NCI-H446 treated with DMSO at 0.1 percent for 48 hours (cell line): Measurements from ENCODE around the gene CD38.

Experiments used
- DNase-seq: peaks from one replicate; lab custom pipeline; 2025; lab: John Stamatoyannopoulos, UW

The CD38 gene

DNA sequence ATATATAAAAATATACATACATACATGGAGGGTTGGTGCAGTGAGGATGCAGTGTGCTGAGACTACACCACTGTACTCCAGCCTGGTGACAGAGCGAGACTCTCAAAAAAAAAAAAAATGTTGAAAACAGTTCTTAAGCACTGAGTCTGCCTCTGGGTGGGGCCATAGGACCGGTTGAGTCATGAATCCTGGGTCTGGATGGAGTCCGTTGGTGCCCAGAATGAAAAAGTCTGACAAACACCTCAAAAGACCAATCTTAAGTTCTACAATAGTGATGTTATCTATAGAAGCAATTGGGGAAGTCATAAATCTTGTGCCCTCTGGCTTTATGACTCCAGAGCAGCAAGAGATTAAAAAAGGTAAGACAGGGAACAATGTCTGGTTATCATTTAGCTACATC lies 90.0 kb downstream of the CD38 start:
- no peak for DNase-seq

DNA sequence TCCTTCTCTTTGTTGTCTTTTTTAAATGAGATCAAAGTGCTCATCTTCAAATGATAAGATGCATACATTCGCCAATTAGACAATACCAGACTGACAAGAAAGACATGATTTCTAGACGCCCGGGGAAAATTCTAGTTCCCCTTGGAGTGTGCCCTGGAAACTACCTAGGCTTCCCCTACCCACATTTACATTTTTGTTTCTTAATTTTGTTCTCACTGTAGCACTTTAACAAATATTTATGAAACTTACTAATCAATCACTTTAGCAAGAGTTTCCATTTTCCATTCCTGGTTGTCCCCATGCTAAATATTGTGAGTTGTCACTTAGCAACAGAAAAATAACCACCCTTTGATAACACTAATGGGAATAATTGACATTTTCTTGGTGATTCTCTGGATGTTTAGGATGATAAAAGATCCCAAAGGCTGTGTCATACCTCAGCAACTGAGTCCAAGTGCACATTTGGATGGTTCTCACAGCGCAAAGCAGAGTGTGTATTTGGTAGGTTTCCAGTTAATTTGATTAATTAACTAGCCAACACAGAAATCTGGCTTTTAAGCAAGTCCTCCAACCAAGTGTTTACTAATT lies 90.8 kb downstream of the CD38 start:
- no peak for DNase-seq

DNA sequence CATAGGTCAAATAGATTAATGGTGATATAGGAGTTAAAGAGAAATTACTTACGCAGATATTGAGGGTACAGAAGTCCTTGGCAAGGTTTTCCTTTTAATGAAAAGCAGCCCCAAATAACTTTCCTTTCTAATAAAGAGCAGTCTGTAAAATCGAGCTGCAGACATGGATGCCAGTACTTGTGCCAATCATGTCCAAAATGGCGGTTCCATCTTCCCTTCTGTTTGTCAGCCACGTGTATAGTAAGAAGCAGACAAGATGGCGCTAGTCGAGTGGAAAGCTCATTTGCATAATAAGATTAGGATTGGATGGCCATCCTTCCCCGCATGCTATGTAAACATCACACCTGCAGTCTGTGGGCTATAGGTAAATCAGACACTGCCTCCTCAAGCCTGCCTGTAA lies 92.0 kb downstream of the CD38 start:
- no peak for DNase-seq

DNA sequence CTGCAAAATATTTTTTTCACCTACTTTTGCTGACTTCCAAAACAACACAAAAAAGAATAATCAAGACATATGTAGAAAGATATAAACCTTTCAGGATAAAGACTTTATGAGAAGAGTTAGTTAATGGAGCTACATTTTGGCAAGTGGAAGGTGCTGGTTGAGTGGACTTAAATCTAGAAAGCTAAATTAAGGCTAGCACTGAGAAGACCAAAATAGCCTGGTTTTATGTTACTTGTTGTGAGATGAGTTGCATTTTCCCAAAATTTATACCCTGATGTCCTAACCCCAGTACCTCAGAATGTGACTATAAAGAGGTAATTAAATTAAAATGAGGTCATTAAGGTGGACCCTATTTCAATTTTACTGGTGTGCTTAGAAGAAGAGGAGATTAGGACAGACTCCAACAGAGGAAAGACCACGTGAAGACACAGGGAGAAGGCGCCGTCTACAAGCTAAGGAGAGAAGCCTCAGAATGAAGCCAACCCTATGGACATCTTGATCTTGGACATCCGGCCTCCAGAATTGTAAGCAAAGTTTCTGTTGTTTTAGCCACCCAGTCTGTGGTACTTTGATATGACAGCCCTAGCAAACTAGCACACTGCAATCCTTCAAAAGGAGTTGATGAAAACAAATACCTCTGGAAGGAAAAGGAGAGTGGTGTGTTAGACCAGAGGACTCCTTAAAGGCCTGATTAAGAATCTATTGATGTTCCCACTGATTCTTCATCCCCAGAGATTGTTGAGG lies 93.0 kb downstream of the CD38 start:
- DNase-seq: no peak

DNA sequence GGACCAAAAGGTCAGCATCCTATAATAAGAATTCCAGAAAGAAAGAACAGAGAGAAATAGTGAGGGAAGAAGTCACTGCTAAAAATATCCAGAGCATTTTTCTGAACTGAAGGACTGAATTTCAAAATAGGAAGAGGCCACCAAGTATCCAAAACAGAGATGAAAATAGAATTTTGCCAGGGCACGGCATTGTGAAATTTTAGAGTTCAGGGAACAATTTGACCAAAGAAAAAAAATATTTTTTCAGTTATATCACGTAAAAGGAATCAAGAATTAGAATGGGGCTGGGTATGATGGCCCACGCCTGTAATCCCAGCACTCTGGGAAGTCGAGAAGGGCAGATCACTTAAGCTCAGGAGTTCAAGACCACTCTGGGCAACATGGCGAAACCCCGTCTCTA lies 95.0 kb downstream of the CD38 start:
- DNase-seq: no peak

DNA sequence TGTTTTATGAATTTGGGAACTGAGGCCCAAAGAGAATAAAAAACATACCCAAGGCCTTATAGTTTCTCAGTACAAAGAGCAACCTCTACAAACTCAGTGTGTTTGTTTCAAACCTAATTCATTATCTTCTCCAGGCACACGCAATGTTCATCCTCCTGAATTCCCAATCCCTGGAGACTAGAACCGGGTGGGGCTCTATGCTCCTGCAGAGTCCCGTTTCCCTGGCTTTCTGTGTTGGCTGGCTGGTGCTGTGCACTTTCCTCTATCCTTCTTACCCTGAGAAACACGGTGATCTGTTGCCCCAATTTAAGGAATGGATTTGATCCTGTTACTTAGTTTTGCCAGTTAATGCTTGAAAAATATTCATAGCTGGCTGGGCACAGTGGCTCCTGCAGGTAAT lies 96.5 kb downstream of the CD38 start:
- no peak for DNase-seq

DNA sequence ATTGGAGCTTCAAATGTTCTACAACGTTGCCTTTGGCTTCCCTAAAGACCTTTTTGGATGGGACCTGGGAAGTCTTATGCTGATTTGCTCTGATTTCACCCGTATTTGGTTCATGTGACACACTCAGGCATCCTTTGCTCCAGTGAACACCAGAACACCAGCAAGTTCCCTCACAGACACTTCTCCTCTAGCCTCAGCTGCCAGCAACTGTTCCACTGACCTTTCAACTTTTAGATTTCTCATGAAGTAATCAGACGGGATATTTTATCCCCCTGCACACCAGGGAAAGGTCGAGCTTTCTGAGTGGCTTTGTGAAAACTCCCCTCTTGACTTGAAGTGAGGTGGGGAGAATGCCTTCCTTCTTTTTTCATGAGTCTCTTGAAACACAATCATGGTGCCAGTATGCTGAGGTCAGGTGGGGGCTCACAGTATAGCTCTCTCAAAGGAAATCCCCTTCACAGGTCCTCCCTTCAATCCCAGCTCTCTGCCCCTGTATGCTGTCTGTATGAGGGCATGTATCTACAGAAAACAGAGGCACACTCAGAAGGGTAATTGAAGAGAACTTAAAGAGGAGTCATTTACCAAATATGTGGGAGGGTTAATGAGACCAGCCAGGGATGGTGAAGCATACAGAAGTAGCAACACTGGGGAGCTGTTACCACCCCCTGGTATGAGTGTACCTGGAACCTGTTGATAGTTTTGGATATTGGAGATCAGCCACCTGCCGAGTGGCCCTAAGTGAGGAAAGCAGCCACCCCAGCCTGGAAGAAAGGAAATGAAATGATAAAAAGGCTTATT lies 97.7 kb downstream of the CD38 start:
- no peak for DNase-seq

DNA sequence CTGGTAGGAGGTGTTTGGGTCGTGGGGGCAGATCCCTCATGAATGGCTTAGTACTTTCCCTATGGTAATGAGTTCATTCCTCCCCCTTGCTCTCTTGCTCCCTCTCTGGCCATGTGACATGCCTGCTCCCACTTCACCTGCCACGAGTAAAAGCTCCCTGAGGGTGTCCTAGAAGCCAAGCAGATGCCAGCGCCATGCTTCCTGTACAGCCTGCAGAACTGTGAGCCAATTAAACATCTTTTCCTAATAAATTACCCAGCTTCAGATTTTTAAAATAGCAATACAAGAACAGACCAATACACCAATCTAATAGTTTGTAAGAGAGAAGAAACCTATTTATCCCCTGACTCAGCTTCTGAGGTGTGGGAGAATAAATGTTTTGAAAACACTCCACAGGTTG lies 99.9 kb downstream of the CD38 start:
- no peak for DNase-seq

DNA sequence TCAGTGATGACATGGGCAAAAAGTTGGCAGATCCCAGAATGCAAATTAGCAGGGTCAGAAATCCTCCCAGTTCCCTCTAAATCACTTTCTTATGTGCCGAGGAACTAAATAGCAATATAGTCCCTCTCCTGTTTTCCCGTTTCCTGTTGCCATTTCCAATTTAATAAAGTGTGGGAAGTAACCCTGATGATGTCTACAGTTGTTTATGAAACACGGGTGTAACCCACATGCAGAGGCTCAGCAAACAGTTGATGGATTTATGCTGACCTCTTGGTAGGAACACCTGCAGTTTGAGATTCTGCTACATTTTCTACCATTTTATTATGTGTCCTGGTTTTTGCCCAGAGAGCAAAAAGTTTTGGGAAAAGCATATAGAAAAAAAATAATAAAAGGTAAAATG lies 103.7 kb downstream of the CD38 start:
- no peak for DNase-seq

DNA sequence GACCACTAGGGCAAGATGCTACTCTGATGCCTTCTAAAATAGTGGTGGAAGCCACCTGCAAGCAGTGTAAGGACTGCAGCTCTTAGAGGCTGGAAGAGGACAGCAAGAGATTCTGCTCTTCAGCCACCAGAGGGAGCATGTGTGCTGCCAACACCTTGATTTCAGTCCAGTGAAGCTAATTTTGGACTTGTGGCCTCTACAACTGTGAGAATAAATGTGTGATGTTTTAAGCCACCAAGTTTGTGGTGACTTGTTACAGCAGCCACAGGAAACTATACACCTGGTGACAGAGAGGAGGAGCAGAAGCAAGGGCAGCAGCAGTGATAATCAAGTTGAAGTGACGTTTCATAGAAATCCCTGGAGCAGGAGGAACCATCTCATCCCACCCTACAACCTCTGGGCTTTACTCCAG lies 104.6 kb downstream of the CD38 start:
- DNase-seq: peak; percentile 25

DNA sequence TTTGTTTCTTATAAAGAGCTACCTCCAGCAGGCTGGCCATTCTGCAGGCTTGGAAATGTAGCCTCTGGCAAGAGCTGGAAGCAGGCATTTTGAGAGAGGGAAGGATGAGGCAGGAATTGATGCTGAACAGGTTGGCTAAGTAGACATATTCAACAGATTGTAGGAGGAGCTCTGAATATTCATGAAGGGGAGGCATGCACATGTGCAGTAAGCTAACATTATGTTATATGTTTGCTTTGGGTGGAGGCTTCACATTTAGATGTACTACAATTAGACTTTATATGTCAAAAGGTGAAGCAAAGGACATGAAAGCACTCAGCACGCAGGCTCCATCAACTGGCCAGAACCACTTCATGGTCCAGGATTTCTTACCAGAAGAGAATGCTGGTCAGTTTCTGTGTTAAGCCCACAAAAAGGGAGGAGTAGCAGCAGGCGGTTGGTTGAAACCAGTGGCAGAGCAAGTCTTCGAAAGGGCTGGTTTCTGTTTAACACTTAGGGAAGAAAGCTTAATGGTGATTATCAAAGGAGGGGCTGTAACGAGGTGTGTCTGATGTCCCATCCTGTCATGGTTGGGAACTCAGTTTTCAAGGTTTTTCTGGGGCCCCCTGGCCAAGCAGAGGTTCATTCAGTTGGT lies 105.6 kb downstream of the CD38 start:
- DNase-seq: no peak

DNA sequence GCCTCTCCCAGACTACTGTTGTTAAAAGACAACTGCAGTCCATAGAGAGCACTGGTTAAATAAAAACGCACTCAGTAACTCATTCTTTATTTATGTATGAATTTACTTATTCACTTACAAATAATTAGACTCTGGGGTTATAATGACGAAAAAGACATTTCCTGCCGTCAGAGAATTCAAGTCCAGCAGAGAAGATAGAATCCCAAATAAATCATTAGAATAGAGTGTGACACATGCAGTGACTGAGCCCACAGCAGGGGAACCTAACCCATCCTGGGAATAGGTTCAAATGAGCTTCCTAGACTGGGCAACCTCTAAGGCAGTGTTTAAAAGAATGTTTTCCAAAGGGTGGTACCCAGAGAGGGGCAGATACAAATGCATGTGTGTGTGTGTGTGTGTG lies 106.5 kb downstream of the CD38 start:
- no peak for DNase-seq

DNA sequence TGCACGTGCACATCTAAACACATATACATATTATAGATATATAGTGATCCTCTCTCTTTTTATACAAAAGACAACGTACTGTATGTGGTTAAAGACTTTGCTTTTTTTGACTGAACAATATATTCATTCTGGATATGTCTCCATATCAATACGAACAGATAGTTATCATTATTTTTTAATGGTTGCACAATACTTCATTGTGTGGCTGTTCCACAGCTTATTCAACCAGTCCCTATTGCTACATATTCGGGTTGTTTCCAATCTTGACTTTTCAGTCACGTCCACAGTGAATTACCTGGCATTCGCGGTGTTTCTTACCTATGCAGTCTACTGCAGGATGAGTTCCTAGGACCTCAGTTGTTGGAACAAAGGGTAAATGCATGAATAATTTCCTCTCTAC lies 107.3 kb downstream of the CD38 start:
- no peak for DNase-seq

DNA sequence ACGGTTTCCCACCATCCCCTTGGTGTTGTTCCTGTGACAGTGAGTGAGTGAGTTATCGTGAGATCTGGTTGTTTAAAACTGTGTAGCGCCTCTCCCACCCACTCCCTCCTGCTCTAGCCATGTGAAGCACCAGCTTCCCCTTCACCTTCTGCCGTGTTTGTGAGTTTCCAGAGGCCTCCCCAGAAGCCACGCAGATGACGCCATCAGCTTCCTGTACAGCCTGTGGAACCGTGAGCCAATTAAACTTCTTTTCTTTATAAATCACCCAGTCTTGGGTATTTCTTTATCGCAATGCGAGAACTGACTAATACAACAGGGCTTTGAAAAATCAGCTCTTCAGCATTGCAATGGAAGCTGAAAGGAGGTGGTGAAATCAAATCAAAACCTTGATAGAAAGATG lies 110.4 kb downstream of the CD38 start:
- no peak for DNase-seq

DNA sequence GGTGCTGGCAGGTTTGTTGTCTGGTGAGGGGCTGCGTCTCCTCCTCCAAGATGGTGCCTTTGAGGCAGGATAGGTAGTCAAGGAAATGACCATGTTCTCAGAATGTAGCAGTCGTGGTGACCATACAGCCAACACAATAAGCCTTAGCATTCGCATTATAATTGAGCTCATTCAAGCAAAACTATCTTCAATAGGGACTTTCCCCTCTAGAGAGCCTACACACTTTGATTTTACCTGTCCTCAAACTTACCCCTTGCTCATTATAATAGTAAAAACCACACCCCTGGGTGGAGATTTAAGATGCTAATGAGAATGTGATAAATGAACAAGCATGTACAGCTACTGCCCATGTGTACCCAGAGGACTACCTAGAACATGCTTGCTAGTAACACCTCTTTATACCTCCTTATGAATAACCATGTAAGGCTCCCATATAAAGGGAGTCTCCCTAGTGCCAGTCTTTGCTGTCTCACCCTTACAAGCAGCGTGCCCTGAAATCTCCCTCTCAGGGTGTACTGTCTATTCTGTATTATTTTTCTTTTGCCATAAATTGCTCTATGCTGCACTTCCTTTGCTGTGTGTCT lies 112.2 kb downstream of the CD38 start:
- DNase-seq: no peak

DNA sequence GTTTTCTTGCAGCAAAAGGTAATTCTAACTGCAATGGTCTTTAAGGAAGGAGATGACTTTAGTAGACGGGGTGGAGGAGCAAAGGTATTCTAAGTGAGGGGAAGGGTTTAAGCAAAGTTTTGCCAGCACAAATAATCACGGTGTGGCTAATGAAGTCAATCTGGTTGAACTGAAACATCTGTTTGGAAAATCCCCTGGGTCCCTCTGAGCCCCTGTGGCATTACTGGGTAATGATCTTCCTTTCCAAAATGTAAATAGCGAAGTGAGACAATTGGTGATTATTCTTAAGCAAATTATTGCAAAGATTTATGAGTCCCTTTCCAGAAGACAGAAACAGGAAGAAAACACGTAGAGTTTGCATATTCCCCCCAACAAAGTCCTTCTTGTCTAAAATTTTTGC lies 113.2 kb downstream of the CD38 start:
- no peak for DNase-seq

DNA sequence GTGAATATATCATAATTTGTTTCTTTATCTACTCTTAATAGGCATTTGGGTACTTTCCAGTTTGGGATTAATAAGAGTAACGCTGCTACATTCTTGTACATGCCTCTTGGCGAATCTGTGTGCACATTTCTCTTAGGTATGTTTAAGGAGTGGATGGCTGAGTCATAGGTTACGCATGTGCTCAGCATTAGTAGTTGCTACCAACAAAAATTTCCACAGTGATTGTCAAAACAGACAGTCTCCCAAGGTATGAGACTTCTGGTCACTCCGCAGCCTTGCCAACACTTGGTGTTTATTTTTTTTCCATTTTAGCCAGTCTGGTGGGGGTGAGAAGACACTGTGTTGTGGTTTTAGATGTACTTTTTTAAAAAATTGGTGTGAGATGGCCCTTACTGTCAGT lies 115.8 kb downstream of the CD38 start:
- DNase-seq: no peak

DNA sequence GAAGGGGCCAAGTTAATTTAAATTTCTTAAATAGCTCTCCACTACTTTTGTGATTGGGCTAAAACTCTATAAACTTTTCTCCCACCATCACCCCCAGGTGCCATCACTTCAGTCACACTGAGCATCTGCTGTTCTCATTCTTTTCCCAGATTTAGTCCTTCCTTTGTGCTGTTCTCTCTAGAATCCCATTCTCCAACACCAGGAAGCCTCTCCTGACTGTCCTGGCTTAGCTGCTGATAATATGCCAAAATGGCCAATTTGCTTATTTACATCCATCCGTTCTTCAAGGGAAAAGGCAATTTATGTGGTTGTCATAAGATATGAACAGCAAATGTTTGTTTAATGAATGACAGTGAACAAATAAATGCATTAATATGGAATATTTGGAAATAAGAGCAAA lies 116.3 kb downstream of the CD38 start:
- DNase-seq: no peak

DNA sequence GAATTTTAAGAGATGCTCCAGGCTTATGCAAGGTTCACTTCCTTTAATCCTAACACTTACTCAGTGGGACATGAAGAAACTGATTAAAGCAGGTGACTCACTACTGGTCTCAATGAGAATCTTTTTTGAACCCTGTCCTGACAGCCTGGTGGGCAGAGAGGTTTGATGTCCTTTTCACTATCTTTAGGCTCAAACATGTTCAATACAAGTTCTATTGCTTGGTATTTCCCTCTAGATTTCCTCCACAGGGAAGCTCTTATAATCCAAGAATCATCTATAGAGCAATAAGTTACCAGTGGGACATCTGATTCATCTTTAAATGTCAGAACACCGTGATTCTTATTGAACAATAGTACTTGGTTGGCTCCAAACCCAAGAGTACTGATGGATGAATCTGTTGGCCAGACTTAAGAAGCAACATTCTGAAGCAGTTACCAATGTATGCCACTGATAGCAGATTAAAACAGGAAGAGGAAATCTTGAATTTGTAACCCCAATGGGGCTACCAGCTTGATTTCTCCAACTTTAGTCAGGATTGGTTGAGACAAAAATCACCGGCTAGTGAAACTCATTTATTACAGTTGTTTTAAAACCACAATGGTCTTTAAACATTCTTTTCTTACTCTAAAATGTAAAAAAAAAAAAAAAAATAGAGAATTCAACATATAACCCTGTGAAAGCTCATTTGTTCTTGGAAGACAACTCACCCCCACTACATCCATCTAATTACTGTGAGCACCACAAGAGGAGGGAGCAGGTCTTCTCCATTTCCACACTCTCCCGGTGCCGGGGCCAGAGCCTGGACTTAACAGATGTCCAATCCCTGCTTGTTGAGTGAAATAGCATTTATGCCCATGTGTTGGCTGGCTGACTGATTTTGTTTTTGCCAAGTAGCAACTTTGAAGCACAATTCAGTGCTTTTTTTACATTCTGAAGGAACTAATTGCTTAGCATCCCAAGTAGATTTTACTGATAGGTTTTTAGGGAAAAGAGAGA lies 117.1 kb downstream of the CD38 start:
- DNase-seq: peak; percentile 65

DNA sequence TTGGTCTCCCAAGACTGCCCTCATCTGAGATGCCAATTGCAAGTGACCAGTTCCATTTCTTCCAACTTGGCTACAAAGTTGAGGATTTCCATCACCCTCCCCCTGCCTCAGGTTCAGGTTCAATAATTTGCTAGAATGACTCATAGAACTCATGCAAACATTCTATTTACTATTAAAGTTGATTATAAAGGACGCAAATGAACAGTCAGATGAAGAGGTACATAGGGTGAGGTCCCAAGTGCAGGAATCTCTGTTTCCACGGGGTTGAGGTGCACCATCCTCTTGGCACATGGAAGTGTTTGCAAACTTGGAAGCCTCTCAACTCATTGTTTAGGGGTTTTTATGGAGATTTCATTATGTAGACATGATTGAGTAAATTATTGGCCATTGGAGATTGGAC lies 119.4 kb downstream of the CD38 start:
- DNase-seq: no peak

DNA sequence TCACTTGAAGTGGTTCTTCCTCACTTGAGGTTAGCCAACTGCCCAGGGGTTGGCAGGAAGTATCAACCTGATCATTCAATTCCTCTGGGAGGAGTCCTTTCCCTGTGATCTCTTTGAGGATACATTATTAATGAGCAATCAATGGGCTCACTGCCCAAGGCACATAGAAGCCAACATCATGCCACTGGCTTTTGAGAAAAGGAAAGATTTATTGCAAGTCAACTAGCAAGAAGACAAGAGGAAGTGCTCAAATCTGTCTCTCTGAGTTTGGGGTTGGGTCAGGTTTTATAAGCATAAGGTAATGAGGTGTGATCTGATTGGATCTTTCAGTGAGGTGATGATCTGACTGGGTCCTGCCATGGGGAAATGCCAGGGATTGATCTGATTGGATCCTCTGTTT lies 120.8 kb downstream of the CD38 start:
- peak; percentile 76 for DNase-seq
